Neural progenitor cell (in vitro differentiated cells): ENCODE results near the gene RGS7.

Source experiments
- EZH2 ChIP-seq: fragments of 200-600 bp; sonication (generic); IDR thresholded peaks from 2 replicates; pipeline ENCODE4 v1.6.1; 2017; ENCODE audit warnings: antibody characterized with exemption, mild to moderate bottlenecking, moderate library complexity
- EZH2phosphoT487 ChIP-seq: fragments of 200-600 bp; sonication (generic); IDR thresholded peaks from 2 replicates; pipeline ENCODE4 v1.6.1; 2017; ENCODE audit warnings: antibody characterized with exemption
- TF ChIP-seq, protein P1 (sequence below): fragments of 200-600 bp; sonication (generic); IDR thresholded peaks from 2 replicates; pipeline ENCODE4 v1.5.1; 2017; ENCODE audit warnings: antibody characterized with exemption, mild to moderate bottlenecking

DNA sequence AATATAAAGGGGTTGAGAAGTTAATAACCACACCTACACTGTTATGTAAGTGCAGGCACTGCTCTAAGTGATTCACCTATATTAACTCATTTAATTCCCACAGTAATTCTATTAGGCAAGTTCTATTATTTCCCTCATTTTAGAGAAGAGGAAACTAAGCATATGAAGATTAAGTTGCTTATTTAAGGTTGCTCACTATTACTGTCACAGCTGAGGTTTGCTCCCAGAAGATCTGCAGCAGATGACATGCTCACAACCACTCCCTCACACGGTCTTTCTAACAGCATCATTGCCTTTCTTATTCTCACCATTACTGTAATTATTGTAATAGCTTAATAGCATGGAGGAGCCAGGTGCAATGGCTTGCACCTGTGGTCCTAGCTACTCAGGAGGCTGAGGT is 548.6 kb downstream of the RGS7 start:
- TF ChIP-seq, protein P1, sequence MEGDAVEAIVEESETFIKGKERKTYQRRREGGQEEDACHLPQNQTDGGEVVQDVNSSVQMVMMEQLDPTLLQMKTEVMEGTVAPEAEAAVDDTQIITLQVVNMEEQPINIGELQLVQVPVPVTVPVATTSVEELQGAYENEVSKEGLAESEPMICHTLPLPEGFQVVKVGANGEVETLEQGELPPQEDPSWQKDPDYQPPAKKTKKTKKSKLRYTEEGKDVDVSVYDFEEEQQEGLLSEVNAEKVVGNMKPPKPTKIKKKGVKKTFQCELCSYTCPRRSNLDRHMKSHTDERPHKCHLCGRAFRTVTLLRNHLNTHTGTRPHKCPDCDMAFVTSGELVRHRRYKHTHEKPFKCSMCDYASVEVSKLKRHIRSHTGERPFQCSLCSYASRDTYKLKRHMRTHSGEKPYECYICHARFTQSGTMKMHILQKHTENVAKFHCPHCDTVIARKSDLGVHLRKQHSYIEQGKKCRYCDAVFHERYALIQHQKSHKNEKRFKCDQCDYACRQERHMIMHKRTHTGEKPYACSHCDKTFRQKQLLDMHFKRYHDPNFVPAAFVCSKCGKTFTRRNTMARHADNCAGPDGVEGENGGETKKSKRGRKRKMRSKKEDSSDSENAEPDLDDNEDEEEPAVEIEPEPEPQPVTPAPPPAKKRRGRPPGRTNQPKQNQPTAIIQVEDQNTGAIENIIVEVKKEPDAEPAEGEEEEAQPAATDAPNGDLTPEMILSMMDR, result no peak
- TF ChIP-seq EZH2phosphoT487 (no peak), EZH2 (no peak)
